Measurements from ENCODE around the gene SNRNP200. TPM values are rescaled to one million over a fixed set of nuclear protein-coding genes. Genes with fewer than 3 reads are reported as not detected.

Gene SNRNP200
- 102 TPM for total RNA-seq

DNA sequence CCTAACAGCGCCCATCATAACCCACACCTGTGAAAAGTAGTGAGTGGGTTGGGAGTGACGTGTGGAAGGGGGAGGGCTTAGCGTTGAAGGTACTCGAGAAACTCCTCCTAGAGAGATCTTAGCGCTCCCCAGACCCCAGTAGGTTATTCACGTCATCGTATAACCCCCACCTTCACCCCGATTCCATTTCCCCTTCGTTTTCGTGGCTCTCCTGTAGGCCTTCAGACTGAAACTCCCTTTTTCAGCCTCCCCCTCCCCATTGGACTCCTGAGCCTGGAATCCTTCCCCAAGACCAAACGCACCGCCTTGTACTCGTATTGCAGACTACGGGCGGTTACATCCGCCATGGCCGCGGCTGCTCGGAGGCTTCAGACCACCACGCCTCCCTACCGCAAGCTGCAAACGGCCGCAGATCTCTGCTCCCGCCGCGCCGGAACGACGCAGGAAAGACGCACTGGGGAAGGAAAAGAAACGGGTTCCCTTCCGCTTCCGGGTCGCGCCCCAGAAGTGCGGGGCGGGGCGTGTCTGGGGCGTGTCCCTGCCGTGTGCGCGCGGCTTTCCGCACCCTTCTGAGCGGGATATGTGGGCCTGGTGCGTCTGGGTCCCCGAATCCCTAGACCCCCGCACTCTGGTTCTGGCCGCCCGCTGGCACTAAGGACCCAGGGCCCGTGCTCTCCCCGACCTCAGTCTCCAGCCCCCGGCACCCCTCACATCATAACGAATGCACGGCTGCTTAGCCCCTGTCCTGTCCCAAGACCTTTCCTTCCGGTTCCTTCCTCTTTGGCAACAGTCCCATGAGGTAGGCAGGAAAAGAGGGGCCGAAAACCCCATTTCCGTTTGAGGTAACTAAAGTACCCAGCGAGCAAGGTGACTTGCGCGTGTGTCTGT is at the start of gene SNRNP200:
Gene SNRNP200 (minus strand): TSS at position 456 of the 888 bp plus-strand sequence. CDS start 109 bp downstream, at position 347.

DNA sequence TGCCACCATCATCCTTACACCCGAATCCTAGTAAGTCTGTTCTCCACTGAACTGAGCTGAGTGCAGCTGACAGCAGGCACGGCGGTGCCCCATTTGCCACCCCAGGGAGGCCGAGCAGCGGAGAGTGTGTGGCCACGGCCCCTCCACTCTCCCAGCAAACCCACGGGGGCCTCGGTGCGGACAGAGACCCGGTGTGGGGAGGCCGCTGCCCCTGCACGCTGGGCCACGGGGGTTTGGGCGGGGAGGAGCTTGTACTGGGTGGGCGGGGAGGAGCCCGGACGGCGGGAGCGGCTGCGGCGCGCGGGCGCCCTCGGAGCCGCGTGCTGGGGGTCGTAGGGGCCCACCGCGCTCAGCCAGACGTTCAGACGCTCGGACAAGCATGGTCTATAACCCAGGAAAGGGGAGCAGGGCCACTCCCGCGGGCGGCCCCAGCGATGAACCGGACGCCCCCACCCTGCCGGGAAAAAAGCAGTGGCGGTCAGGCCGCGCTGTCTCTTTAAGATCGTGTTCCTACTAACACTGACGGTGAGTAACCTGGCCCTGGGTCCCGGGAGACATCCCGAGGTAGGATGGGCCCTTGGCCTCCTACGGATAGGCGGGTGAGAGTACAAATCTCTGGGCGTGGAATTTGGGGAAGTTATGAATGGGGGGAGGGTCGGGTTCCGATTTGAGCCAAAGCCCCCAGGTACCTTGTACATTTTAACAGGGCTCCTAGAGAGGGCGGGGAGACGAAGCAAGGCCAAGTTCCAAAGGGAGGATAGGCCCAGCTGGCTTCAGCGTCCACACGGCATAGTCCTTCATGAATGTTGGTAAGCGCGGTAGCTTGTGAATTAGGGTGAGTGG is 19.9 kb upstream of the SNRNP200 start, which contains the start of gene ITPRIPL1:
Gene ITPRIPL1 (plus strand): TSS at position 277 of the 843 bp plus-strand sequence. CDS start 523 bp downstream, at position 800.

DNA sequence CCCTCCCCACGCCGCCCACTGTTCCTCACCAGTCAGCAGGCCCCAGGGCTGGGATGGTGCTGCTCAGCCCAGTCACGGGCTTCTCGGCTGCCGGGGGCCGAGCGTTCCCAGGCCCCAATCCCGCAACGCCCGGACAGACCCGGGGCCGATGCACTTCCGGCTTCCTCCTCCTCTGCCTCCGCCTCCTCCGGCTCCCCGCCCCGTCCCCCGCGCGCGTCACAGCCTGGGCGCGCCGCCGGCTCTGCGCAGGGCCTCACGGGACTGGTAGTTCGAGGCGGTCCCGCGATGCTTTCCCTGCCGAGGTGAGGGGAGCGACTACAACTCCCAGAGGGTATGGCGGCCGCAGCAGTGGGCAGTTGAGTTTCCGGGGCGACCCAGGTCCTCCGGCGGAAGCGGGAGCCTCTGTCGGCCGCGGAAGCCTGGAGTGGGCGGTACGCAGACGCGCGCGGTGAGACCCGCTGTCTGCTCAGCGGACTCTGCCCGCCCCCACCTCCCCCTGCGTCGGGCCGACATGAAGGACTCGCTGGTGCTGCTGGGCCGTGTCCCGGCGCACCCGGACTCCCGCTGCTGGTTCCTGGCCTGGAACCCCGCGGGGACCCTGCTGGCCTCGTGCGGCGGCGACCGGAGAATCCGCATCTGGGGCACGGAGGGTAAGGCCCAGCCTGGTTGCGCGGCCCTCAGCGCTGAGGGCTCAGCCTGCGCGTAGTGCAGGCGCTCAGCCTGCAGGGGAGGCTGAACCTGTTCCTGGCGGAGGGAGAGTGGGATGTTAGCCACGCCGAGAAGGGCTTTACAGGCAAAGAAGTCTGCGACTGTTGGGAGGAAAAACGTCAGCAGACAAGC is 39.3 kb downstream of the SNRNP200 start, which contains the start of the genes CIAO1 and TMEM127:
Gene CIAO1 (plus strand): TSS at position 386 of the 840 bp plus-strand sequence. CDS start 126 bp downstream, at position 512.
Gene TMEM127 (minus strand): TSS at position 158 of the 840 bp plus-strand sequence. CDS start 616 bp downstream, outside the sequence.

Other genes with a start within 250 kb of the SNRNP200 start
- gene ADRA2B, start 189.0 kb downstream of the SNRNP200 start, total RNA-seq = not detected
- gene ASTL, start 167.0 kb downstream of the SNRNP200 start, total RNA-seq = not detected
- 4.4 TPM for gene DUSP2, start 160.1 kb downstream of the SNRNP200 start, total RNA-seq
- 183 TPM for gene STARD7, start 96.7 kb downstream of the SNRNP200 start, total RNA-seq
- gene TMEM127, start 39.5 kb downstream of the SNRNP200 start, total RNA-seq = 21.3 TPM
- gene CIAO1, start 39.3 kb downstream of the SNRNP200 start, total RNA-seq = 93.9 TPM
- gene ITPRIPL1, start 19.8 kb upstream of the SNRNP200 start, total RNA-seq = 4.7 TPM
- gene NCAPH, start 30.2 kb upstream of the SNRNP200 start, total RNA-seq = 5.6 TPM
- gene NEURL3, start 199.8 kb upstream of the SNRNP200 start, total RNA-seq = not detected
- gene ARID5A, start 231.2 kb upstream of the SNRNP200 start, total RNA-seq = 2.2 TPM